ENCODE measurements around the gene GUCY2F. TPM values are rescaled to one million over a fixed set of nuclear protein-coding genes. Genes with fewer than 3 reads are reported as not detected.

GUCY2F gene
- total RNA-seq, 2 experiments from 2014 or later = not detected

- no peaks in the 10 kb centered on the region for H3K27me3 ChIP-seq (ENCODE audit: control insufficient read depth in 1 of 2, insufficient read depth in 2 of 2, low read length in 2 of 2)
- no peaks in the 10 kb centered on the region for H3K9me3 ChIP-seq (ENCODE audit: control insufficient read depth in 1 of 2, insufficient read depth in 1 of 2, low read length in 2 of 2)
- CTCF ChIA-PET = no interaction called here
- intact Hi-C loops (cut with DNase I, micrococcal nuclease) = no loop called here
- H3K27ac Mint-ChIP-seq = no peak overlapping the region
- no peaks in the 10 kb centered on the region for H3K4me1 ChIP-seq (ENCODE audit: insufficient read depth, low read length)
- no peaks in the 10 kb centered on the region for H3K9me3 Mint-ChIP-seq
- H3K27ac ChIP-seq (ENCODE audit: low read depth in 1 of 2, low read length in 2 of 2) = no peak overlapping the region
- no peaks in the 10 kb centered on the region for H3K36me3 Mint-ChIP-seq (ENCODE audit: low read depth)
- ATAC-seq (ENCODE audit: poor library complexity) = no peak
- H3K36me3 ChIP-seq (ENCODE audit: insufficient read depth, low read length) = no peaks in the 10 kb centered on the region
- H3K4me1 Mint-ChIP-seq (ENCODE audit: low read depth) = no peaks in the 10 kb centered on the region
- TF ChIP-seq CTCF (IDR thresholded peaks at IDR 0.05) = no peak
- no peak overlapping the region for H3K4me3 ChIP-seq (ENCODE audit: low read length)
- H3K27me3 Mint-ChIP-seq = no peaks in the 10 kb centered on the region
- DNase-seq = no peak
- H3K4me3 Mint-ChIP-seq = no peak overlapping the region
- POLR2A ChIA-PET = no interaction called here
Measured at GRCh38 chrX:109327251-109327650, 154.6 kb downstream of the GUCY2F start.

Other genes with a start within 250 kb of the GUCY2F start
- 1 to 10 TPM; 4.0 to 4.1 TPM for gene NXT2, start 54.8 kb upstream of the GUCY2F start, total RNA-seq
- not detected for gene KCNE5, start 143.1 kb upstream of the GUCY2F start, total RNA-seq

All from CD4-positive, alpha-beta T cell (primary cell).